ENCODE data around the gene ZNF442.
"Not testable (repeated sequence)": the region's sequence is repeated elsewhere in the genome, so short reads cannot be mapped to it uniquely, and the experiment has no call there.

The ZNF442 gene

GRCh38 chr19:12318782-12319413 is 46.6 kb downstream of the ZNF442 start:
- no peak overlapping the region for H3K4me3 ChIP-seq (replicated peaks; ENCODE audit: low read depth, low read length)
- DNase-seq (ENCODE audit: extremely low read depth, low read depth): no peak
- TF ChIP-seq CTCF (IDR thresholded peaks at IDR 0.05; ENCODE audit: low read depth, low read length, missing control alignments): no peak

- no peak for TF ChIP-seq CTCF (IDR thresholded peaks at IDR 0.05; ENCODE audit: low read depth, low read length, missing control alignments)
- DNase-seq (ENCODE audit: extremely low read depth, low read depth): no peak
- H3K4me3 ChIP-seq (replicated peaks; ENCODE audit: low read depth, low read length): no peak overlapping the region
Observed at GRCh38 chr19:12314553-12314952, 50.9 kb downstream of the ZNF442 start.

- not testable (repeated sequence) for DNase-seq (ENCODE audit: extremely low read depth, low read depth); H3K4me3 ChIP-seq (replicated peaks; ENCODE audit: low read depth, low read length)
Observed at GRCh38 chr19:12308891-12309290, 56.6 kb downstream of the ZNF442 start.

Data from HFF-Myc (cell line).